ENCODE results near the gene YEATS2. TPM values are rescaled to one million over a fixed set of nuclear protein-coding genes. Genes with fewer than 3 reads are reported as not detected.

The YEATS2 gene
- total and polyA plus RNA-seq, 4 experiments from 2014 or later: 1.6 to 26.9 (median 16.6) TPM

GRCh38 chr3:183815951-183816475 lies 118.4 kb downstream of the YEATS2 start:
- H3K27ac Mint-ChIP-seq: peak overlapping the region; percentile 42 to 94 (median 91)
- peaks cover 5% of the 10 kb centered on the region for H3K36me3 ChIP-seq (ENCODE audit: insufficient read depth, low read length)
- H3K4me1 Mint-ChIP-seq: peaks cover 14 to 24% (median 18%) of the 10 kb centered on the region in 4 donors
- H3K27me3 ChIP-seq (ENCODE audit: insufficient read depth, low read length): no peaks in the 10 kb centered on the region
- H3K4me3 Mint-ChIP-seq: peak overlapping the region in 7 of 8 donors; percentile 43 to 82 (median 71)
- peaks cover 22 to 29% of the 10 kb centered on the region in 2 donors for H3K36me3 Mint-ChIP-seq
- ChIA-PET POLR2A (ENCODE audit: partially characterized antibody) (interaction anchor here (0.9 to 2.4 kb wide), 6 partner anchors 8 to 180 kb away, joined by 3 to 8 read pairs (median 5); partner anchors contain the start of genes KLHL24, PARL and YEATS2), CTCF (ENCODE audit: partially characterized antibody) (interaction anchor here (0.6 to 2.6 kb wide), 6 partner anchors 10 to 86 kb away, joined by 3 to 10 read pairs (median 4); partner anchors contain the start of gene PARL)
- peaks cover 18% of the 10 kb centered on the region for H3K4me1 ChIP-seq (ENCODE audit: insufficient read depth, low read length)
- DNase-seq: no peak
- no peaks in the 10 kb centered on the region for H3K27me3 Mint-ChIP-seq
- no peaks in the 10 kb centered on the region for H3K9me3 ChIP-seq (ENCODE audit: control insufficient read depth in 1 of 2, low read length in 2 of 2)
- no peak overlapping the region for H3K4me3 ChIP-seq (ENCODE audit: low read length in 2 of 2)
- H3K9me3 Mint-ChIP-seq: no peaks in the 10 kb centered on the region
- intact Hi-C loops (cut with micrococcal nuclease): no loop called here
- H3K27ac ChIP-seq (ENCODE audit: low read depth, low read length): peak overlapping the region; percentile 20

- Mint-ChIP-seq H3K9me3 (no peaks in the 10 kb centered on the region), H3K36me3 (peaks cover 16 to 21% of the 10 kb centered on the region in 2 donors), H3K4me1 (peaks cover 14 to 24% (median 18%) of the 10 kb centered on the region in 4 donors), H3K4me3 (no peak overlapping the region), H3K27me3 (no peaks in the 10 kb centered on the region), H3K27ac (peak overlapping the region in 3 of 7 donors; percentile 4 to 78 (median 24))
- no peaks in the 10 kb centered on the region for H3K27me3 ChIP-seq (ENCODE audit: insufficient read depth, low read length)
- intact Hi-C loops (cut with micrococcal nuclease): no loop called here
- H3K27ac ChIP-seq (ENCODE audit: low read depth, low read length): no peak overlapping the region
- POLR2A ChIA-PET (ENCODE audit: partially characterized antibody): interaction anchor here (1.6 kb wide), 1 partner anchor 10 kb away, joined by 4 read pairs; no protein-coding TSS in a partner anchor
- H3K4me1 ChIP-seq (ENCODE audit: insufficient read depth, low read length): peaks cover 18% of the 10 kb centered on the region
- H3K36me3 ChIP-seq (ENCODE audit: insufficient read depth, low read length): peaks cover 5% of the 10 kb centered on the region
- no peaks in the 10 kb centered on the region for H3K9me3 ChIP-seq (ENCODE audit: control insufficient read depth in 1 of 2, low read length in 2 of 2)
- CTCF ChIA-PET (ENCODE audit: partially characterized antibody): interaction anchor here (0.6 to 2.6 kb wide), 6 partner anchors 10 to 68 kb away, joined by 3 to 10 read pairs (median 4); partner anchors contain the start of gene PARL
- DNase-seq: no peak
- no peak overlapping the region for H3K4me3 ChIP-seq (ENCODE audit: low read length in 2 of 2)
Measured at GRCh38 chr3:183816681-183817510, 119.3 kb downstream of the YEATS2 start.

DNA sequence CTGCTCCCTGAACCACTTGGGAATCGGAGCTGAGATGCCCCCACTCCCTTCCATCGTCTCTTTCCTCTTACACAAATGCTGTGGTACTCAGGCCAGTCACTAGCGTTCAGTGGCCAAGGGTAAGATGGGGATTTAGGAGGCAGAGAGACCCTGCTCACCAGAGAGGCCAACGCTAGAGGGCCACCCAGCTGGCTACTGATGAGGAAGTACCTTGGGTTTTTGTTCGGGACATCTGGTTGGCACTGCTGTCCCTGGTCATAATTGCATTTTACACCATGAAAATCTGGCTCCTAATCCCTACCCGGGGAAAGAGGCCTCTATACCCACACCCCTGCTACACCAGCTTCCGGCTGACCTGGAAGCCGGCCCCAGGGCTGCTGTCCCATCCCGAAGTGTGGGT lies 120.0 kb downstream of the YEATS2 start:
- Mint-ChIP-seq H3K36me3 (peaks cover 11 to 16% of the 10 kb centered on the region in 2 donors), H3K4me3 (no peak overlapping the region), H3K9me3 (no peaks in the 10 kb centered on the region), H3K27me3 (peaks cover 0 to 3% of the 10 kb centered on the region in 2 donors), H3K27ac (peak overlapping the region in 3 of 7 donors; percentile 24 to 78 (median 35)), H3K4me1 (peaks cover 14 to 24% (median 18%) of the 10 kb centered on the region in 4 donors)
- no peak overlapping the region for H3K4me3 ChIP-seq (ENCODE audit: low read length in 2 of 2)
- DNase-seq: no peak
- ChIA-PET POLR2A (ENCODE audit: partially characterized antibody) (interaction anchor here (1.6 kb wide), 1 partner anchor 9 kb away, joined by 4 read pairs; no protein-coding TSS in a partner anchor), CTCF (ENCODE audit: partially characterized antibody) (interaction anchor here (0.9 kb wide), 1 partner anchor 67 kb away, joined by 3 read pairs; the partner anchor contains the start of gene PARL)
- no peak overlapping the region for H3K27ac ChIP-seq (ENCODE audit: low read depth, low read length)
- H3K4me1 ChIP-seq (ENCODE audit: insufficient read depth, low read length): peaks cover 18% of the 10 kb centered on the region
- no peaks in the 10 kb centered on the region for H3K27me3 ChIP-seq (ENCODE audit: insufficient read depth, low read length)
- peaks cover 5% of the 10 kb centered on the region for H3K36me3 ChIP-seq (ENCODE audit: insufficient read depth, low read length)
- intact Hi-C loops (cut with micrococcal nuclease): no loop called here
- H3K9me3 ChIP-seq (ENCODE audit: control insufficient read depth in 1 of 2, low read length in 2 of 2): no peaks in the 10 kb centered on the region

- CTCF ChIA-PET (ENCODE audit: partially characterized antibody): no interaction called here
- Mint-ChIP-seq H3K4me1 (peaks cover 14 to 24% (median 18%) of the 10 kb centered on the region in 4 donors), H3K36me3 (peaks cover 8 to 14% of the 10 kb centered on the region in 2 donors), H3K4me3 (no peak overlapping the region), H3K27me3 (peaks cover 0 to 3% of the 10 kb centered on the region in 2 donors), H3K27ac (no peak overlapping the region), H3K9me3 (no peaks in the 10 kb centered on the region)
- intact Hi-C loops (cut with micrococcal nuclease): no loop called here
- Histone ChIP-seq H3K4me3 (ENCODE audit: low read length in 2 of 2) (no peak overlapping the region), H3K27me3 (ENCODE audit: insufficient read depth, low read length) (no peaks in the 10 kb centered on the region), H3K36me3 (ENCODE audit: insufficient read depth, low read length) (peaks cover 5% of the 10 kb centered on the region), H3K9me3 (ENCODE audit: control insufficient read depth in 1 of 2, low read length in 2 of 2) (no peaks in the 10 kb centered on the region), H3K27ac (ENCODE audit: low read depth, low read length) (no peak overlapping the region), H3K4me1 (ENCODE audit: insufficient read depth, low read length) (peaks cover 18% of the 10 kb centered on the region)
- DNase-seq: no peak
- POLR2A ChIA-PET (ENCODE audit: partially characterized antibody): no interaction called here
Measured at GRCh38 chr3:183818041-183818620, 120.5 kb downstream of the YEATS2 start.

- Mint-ChIP-seq H3K36me3 (peaks cover 8 to 14% of the 10 kb centered on the region in 2 donors), H3K27ac (no peak overlapping the region), H3K4me1 (peaks cover 15 to 25% (median 20%) of the 10 kb centered on the region in 4 donors), H3K4me3 (no peak overlapping the region), H3K27me3 (peaks cover 0 to 5% of the 10 kb centered on the region in 2 donors), H3K9me3 (no peaks in the 10 kb centered on the region)
- no peak overlapping the region for H3K27ac ChIP-seq (ENCODE audit: low read depth, low read length)
- no peak overlapping the region for H3K4me3 ChIP-seq (ENCODE audit: low read length in 2 of 2)
- no peak for DNase-seq
- no peaks in the 10 kb centered on the region for H3K27me3 ChIP-seq (ENCODE audit: insufficient read depth, low read length)
- CTCF ChIA-PET (ENCODE audit: partially characterized antibody): no interaction called here
- peaks cover 5% of the 10 kb centered on the region for H3K36me3 ChIP-seq (ENCODE audit: insufficient read depth, low read length)
- no peaks in the 10 kb centered on the region for H3K9me3 ChIP-seq (ENCODE audit: control insufficient read depth in 1 of 2, low read length in 2 of 2)
- peaks cover 22% of the 10 kb centered on the region for H3K4me1 ChIP-seq (ENCODE audit: insufficient read depth, low read length)
- POLR2A ChIA-PET (ENCODE audit: partially characterized antibody): no interaction called here
- intact Hi-C loops (cut with micrococcal nuclease): no loop called here
Measured at GRCh38 chr3:183818706-183819624, 121.4 kb downstream of the YEATS2 start.

DNA sequence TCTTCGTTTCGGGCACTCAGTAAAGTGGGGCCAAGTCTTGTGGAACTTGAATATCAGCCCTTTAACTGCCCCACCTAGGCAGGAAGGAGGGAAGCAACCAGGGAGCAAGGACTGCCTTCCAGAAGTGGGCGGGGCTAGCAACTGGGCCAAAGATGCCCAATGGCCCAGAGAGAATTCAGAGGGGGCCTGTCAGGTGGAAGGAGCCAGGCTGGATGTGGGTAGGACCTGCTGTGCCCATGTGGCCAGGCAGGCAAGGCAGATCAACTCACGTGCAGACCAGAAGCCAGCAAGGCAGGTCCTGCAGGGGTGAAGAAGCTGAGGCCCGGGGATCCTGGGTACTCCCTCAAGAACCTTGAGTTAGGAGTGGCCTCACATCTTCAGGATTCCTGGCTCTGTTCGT lies 122.2 kb downstream of the YEATS2 start:
- Mint-ChIP-seq H3K4me3 (no peak overlapping the region), H3K4me1 (peaks cover 18 to 25% (median 22%) of the 10 kb centered on the region in 4 donors), H3K36me3 (peaks cover 8 to 10% of the 10 kb centered on the region in 2 donors), H3K27ac (peak overlapping the region in 1 of 7 donors; percentile 17), H3K27me3 (peaks cover 0 to 6% of the 10 kb centered on the region in 2 donors), H3K9me3 (peaks cover 0 to 3% (median 0%) of the 10 kb centered on the region in 8 donors)
- peaks cover 30% of the 10 kb centered on the region for H3K4me1 ChIP-seq (ENCODE audit: insufficient read depth, low read length)
- H3K27me3 ChIP-seq (ENCODE audit: insufficient read depth, low read length): no peaks in the 10 kb centered on the region
- intact Hi-C loops (cut with micrococcal nuclease): no loop called here
- no peaks in the 10 kb centered on the region for H3K9me3 ChIP-seq (ENCODE audit: control insufficient read depth in 1 of 2, low read length in 2 of 2)
- peaks cover 5% of the 10 kb centered on the region for H3K36me3 ChIP-seq (ENCODE audit: insufficient read depth, low read length)
- H3K27ac ChIP-seq (ENCODE audit: low read depth, low read length): no peak overlapping the region
- no peak overlapping the region for H3K4me3 ChIP-seq (ENCODE audit: low read length in 2 of 2)
- DNase-seq: no peak
- ChIA-PET CTCF (ENCODE audit: partially characterized antibody) (no interaction called here), POLR2A (ENCODE audit: partially characterized antibody) (no interaction called here)
